Measurements from ENCODE around the gene PLXNA4.
"Not testable (repeated sequence)": the region's sequence is repeated elsewhere in the genome, so short reads cannot be mapped to it uniquely, and the experiment has no call there.

Gene PLXNA4

DNA sequence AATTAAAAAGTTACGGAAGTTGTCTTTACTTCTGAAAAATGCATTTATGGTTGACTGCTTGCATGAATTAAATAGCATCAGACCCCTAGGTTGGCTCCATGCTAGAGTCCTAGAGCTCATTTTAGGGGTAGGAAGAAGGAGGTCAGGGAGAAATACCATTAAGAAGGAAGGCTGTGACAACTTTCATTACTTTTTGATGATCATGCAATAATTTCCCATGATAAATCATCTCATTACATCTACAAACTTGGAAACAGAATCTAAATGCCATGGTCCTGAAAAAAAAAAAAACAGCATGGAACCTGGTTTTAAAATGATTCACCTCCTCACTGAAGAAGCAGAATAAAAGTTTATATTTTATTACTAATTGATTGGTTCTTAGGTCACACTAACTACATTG, 20.3 kb upstream of the PLXNA4 start:
- H4K20me1 ChIP-seq = no peaks in the 10 kb centered on the region
- no peaks in the 10 kb centered on the region for H3K36me3 ChIP-seq
- no peak overlapping the region for H3K4me2 ChIP-seq
- TF ChIP-seq Cebpa-rat (IDR thresholded peaks at IDR 0.05) = no peak
- peaks cover 0 to 5% (median 0%) of the 10 kb centered on the region in 11 experiments; a peak in 1 of 22 replicates for H3K9me3 ChIP-seq (replicated peaks in 1 of 11)
- H3K27me3 ChIP-seq = no peaks in the 10 kb centered on the region
- no peak overlapping the region for H3K9ac ChIP-seq
- no peaks in the 10 kb centered on the region for H3K4me1 ChIP-seq
- H3K4me3 ChIP-seq = no peak overlapping the region
- H3K27ac ChIP-seq = no peak overlapping the region

DNA sequence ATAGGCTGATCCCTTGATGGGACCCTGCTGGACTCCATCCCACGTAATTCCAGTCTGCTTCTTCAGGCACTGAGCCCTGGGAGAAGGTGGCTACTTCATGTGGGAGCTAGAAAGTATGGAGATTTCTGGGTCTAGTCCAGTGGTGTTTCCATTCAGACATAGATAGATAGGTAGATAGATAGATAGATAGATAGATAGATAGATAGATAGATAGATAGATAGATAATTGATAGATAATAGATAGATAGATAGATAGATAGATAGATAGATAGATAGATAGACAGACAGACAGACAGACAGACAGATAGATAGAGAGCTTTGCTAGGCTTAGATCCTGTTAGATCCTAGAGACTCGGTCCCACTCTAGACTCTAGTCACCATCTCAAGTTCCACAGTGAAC, 18.5 kb upstream of the PLXNA4 start:
- H3K9ac ChIP-seq; H3K27ac ChIP-seq; H3K36me3 ChIP-seq; H3K27me3 ChIP-seq; H4K20me1 ChIP-seq; H3K4me3 ChIP-seq; H3K4me1 ChIP-seq; H3K4me2 ChIP-seq; H3K9me3 ChIP-seq (replicated peaks in 1 of 11): not testable (repeated sequence)

DNA sequence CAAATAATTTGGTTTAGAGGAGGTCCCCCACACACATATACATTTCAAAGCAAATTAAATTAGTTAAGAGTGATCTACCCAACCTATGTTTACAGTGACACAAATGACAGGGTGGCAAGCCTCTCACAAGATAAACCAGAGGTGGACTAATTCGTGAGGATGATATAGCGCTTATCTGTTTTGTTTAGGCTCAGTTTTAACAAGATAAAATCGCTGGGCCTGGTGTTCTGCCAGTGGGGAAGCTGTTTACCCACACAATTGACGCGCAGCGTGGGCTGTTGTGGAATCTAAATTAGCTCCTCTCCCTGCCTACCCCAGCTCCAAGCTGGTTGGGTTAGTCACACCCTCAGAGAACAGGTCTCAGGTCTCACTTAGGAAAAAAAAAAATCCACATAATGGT, 16.7 kb upstream of the PLXNA4 start:
- Histone ChIP-seq H3K27me3 (no peaks in the 10 kb centered on the region), H3K4me1 (no peaks in the 10 kb centered on the region), H3K36me3 (no peaks in the 10 kb centered on the region), H3K9me3 (replicated peaks in 1 of 11) (peaks cover 0 to 10% (median 0%) of the 10 kb centered on the region in 11 experiments; a peak in 1 of 22 replicates), H3K4me2 (no peak overlapping the region), H3K4me3 (no peak overlapping the region), H3K9ac (no peak overlapping the region), H3K27ac (no peak overlapping the region), H4K20me1 (no peaks in the 10 kb centered on the region)
- no peak for TF ChIP-seq Cebpa-rat (IDR thresholded peaks at IDR 0.05)

DNA sequence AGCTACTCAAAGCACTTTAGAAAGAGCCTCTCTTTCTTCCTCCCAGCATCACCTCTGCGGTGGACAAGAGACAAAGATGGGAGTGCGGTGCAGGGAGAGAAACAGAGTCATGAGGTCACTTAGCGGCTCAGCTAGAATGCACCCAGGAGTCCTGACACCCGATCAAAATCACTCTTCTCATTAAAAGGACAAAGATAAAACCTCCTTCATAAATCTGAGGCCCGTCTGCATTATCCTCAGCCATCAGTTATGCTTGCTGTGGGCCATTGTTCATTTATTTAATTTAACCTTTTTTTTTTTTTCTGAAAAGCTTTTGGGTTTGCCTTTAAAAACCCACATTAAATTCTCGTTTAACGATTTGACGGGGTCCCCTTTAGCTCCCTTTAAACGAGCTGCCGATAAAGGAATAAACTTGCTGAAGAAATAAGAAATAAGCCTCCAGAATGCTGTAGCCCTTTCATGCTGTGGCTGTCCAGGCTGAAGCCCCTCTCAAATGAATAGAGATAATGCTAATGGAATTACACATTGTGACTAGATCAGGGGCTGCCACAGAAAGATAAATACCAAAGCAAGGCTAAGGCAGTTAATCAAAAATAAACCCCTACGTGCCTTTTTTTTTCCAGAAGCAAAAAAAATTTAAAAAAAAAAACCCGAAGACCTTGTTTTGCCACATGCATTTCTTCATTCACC, 16.1 kb upstream of the PLXNA4 start:
- H3K27me3 ChIP-seq = no peaks in the 10 kb centered on the region
- H3K4me1 ChIP-seq = no peaks in the 10 kb centered on the region
- H3K9ac ChIP-seq = no peak overlapping the region
- no peak overlapping the region for H3K4me3 ChIP-seq
- H3K4me2 ChIP-seq = no peak overlapping the region
- TF ChIP-seq Cebpa-rat (IDR thresholded peaks at IDR 0.05) = no peak
- H3K27ac ChIP-seq = no peak overlapping the region
- H4K20me1 ChIP-seq = no peaks in the 10 kb centered on the region
- H3K9me3 ChIP-seq (replicated peaks in 1 of 11) = peaks cover 0 to 10% (median 0%) of the 10 kb centered on the region in 11 experiments; a peak in 1 of 22 replicates
- H3K36me3 ChIP-seq = no peaks in the 10 kb centered on the region

DNA sequence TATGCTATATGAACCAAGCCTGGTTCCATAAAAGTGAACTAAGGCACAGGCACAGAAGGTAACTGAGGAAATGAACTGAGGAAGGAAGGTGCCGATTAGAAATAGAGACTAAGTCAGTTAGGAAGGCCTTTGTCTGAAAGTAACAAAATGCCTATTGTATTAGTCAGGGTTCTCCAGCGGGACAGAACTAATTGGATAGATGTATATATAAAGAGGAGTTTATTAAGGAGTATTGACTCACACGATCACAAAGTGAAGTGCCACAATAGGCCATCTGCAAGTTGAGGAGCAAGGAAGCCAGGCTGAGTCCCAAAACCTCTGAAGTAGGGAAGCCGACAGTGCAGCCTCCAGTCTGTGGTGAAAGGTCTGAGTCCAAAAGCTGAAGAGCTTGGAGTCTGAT, 13.9 kb upstream of the PLXNA4 start:
- Histone ChIP-seq H3K27ac (no peak overlapping the region), H3K4me3 (no peak overlapping the region), H4K20me1 (no peaks in the 10 kb centered on the region), H3K9ac (no peak overlapping the region), H3K4me1 (no peaks in the 10 kb centered on the region), H3K9me3 (replicated peaks in 1 of 11) (peaks cover 0 to 6% (median 0%) of the 10 kb centered on the region in 11 experiments; a peak in 1 of 22 replicates), H3K4me2 (no peak overlapping the region), H3K27me3 (no peaks in the 10 kb centered on the region), H3K36me3 (no peaks in the 10 kb centered on the region)
- no peak for TF ChIP-seq Cebpa-rat (IDR thresholded peaks at IDR 0.05)

- TF ChIP-seq Cebpa-rat (IDR thresholded peaks at IDR 0.05) = no peak
- Histone ChIP-seq H3K4me2 (no peak overlapping the region), H4K20me1 (no peaks in the 10 kb centered on the region), H3K27me3 (no peaks in the 10 kb centered on the region), H3K9ac (no peak overlapping the region), H3K36me3 (no peaks in the 10 kb centered on the region), H3K4me1 (no peaks in the 10 kb centered on the region), H3K9me3 (replicated peaks in 1 of 11) (peaks cover 0 to 4% (median 0%) of the 10 kb centered on the region in 11 experiments; a peak in 1 of 22 replicates), H3K4me3 (no peak overlapping the region), H3K27ac (no peak overlapping the region)
These were observed 12.3 kb upstream of the PLXNA4 start for GRCh38 chr7:132588596-132588995.

- Histone ChIP-seq H3K27me3 (no peaks in the 10 kb centered on the region; a peak in 1 of 22 replicates), H3K4me1 (no peaks in the 10 kb centered on the region; a peak in 1 of 20 replicates), H3K4me2 (no peak overlapping the region), H3K36me3 (no peaks in the 10 kb centered on the region), H4K20me1 (no peaks in the 10 kb centered on the region), H3K4me3 (no peak overlapping the region), H3K9me3 (replicated peaks in 1 of 11) (no peaks in the 10 kb centered on the region), H3K27ac (no peak overlapping the region), H3K9ac (no peak overlapping the region)
- TF ChIP-seq Cebpa-rat (IDR thresholded peaks at IDR 0.05) = no peak
These were observed 8.7 kb upstream of the PLXNA4 start for GRCh38 chr7:132584796-132585494.

- Histone ChIP-seq H4K20me1 (peaks cover 0 to 17% (median 8%) of the 10 kb centered on the region in 11 experiments; a peak in 12 of 22 replicates), H3K4me2 (no peak overlapping the region), H3K9ac (no peak overlapping the region), H3K27me3 (peaks cover 25 to 34% (median 28%) of the 10 kb centered on the region in 11 experiments), H3K4me1 (peaks cover 0 to 8% (median 3%) of the 10 kb centered on the region in 10 experiments; a peak in 16 of 20 replicates), H3K36me3 (no peaks in the 10 kb centered on the region), H3K4me3 (no peak overlapping the region), H3K27ac (no peak overlapping the region), H3K9me3 (replicated peaks in 1 of 11) (no peaks in the 10 kb centered on the region)
- TF ChIP-seq Cebpa-rat (IDR thresholded peaks at IDR 0.05) = no peak
These were observed 5.2 kb upstream of the PLXNA4 start for GRCh38 chr7:132581431-132581830.

GRCh38 chr7:132580717-132581285, 4.5 kb upstream of the PLXNA4 start:
- Histone ChIP-seq H3K9me3 (replicated peaks in 1 of 11) (no peaks in the 10 kb centered on the region), H3K4me1 (peaks cover 6 to 14% (median 10%) of the 10 kb centered on the region in 10 experiments; a peak in 19 of 20 replicates), H3K9ac (no peak overlapping the region), H3K36me3 (no peaks in the 10 kb centered on the region), H3K4me3 (no peak overlapping the region), H3K27ac (no peak overlapping the region), H4K20me1 (peaks cover 0 to 23% (median 13%) of the 10 kb centered on the region in 11 experiments; a peak in 16 of 22 replicates), H3K27me3 (peaks cover 32 to 40% (median 34%) of the 10 kb centered on the region in 11 experiments), H3K4me2 (no peak overlapping the region)
- TF ChIP-seq Cebpa-rat (IDR thresholded peaks at IDR 0.05) = no peak
